Endothelial cell (in vitro differentiated cells): ENCODE data around the gene BMP4. TPM values are rescaled to one million over a fixed set of nuclear protein-coding genes. Genes with fewer than 3 reads are reported as not detected.

Experiments
- DNase-seq: peaks from one replicate; pipeline ENCODE4 v3.0.0; 2021; ENCODE audit warnings: low spot score
- H3K27ac Mint-ChIP-seq: one replicate; pipeline ENCODE4 v1.8.0; 2021; ENCODE audit warnings: mixed read lengths, inconsistent platforms; ENCODE audit not compliant: unreplicated experiment
- H3K27me3 Mint-ChIP-seq: one replicate; pipeline ENCODE4 v1.8.0; 2021; ENCODE audit warnings: mild to moderate bottlenecking, moderate library complexity, mixed read lengths, inconsistent platforms; ENCODE audit not compliant: unreplicated experiment
- H3K36me3 Mint-ChIP-seq: one replicate; pipeline ENCODE4 v1.8.0; 2021; ENCODE audit warnings: mild to moderate bottlenecking, low read depth, mixed read lengths, inconsistent platforms; ENCODE audit not compliant: unreplicated experiment
- H3K4me1 Mint-ChIP-seq: one replicate; pipeline ENCODE4 v1.8.0; 2021; ENCODE audit warnings: mild to moderate bottlenecking, mixed read lengths, inconsistent platforms; ENCODE audit not compliant: unreplicated experiment
- H3K4me3 Mint-ChIP-seq: one replicate; pipeline ENCODE4 v1.8.0; 2021; ENCODE audit warnings: mild to moderate bottlenecking, mixed read lengths, inconsistent platforms; ENCODE audit not compliant: unreplicated experiment
- H3K9me3 Mint-ChIP-seq: one replicate; pipeline ENCODE4 v1.8.0; 2021; ENCODE audit warnings: mixed read lengths, inconsistent platforms; ENCODE audit not compliant: unreplicated experiment
- CTCF ChIP-seq: fragments of 200-600 bp; sonication (generic); IDR thresholded peaks from one replicate; pipeline ENCODE4 v1.5.0; 2021; ENCODE audit warnings: antibody characterized with exemption; ENCODE audit not compliant: unreplicated experiment
- total RNA-seq: library from RNA; stranded (reverse); fragmentation: NEBNext Ultra II Directional; extraction: Animal tissue kit (Norgen Biotek cat#: 25700); gene quantifications from one replicate; pipeline ENCODE4 v1.2.1, GENCODE V29; 2021; ENCODE audit not compliant: unreplicated experiment

Gene BMP4
- total RNA-seq, 1 donor from 2014 or later: 101 TPM

- peaks cover 13% of the 10 kb centered on the region for H3K27me3 Mint-ChIP-seq
- peaks cover 35% of the 10 kb centered on the region for H3K36me3 Mint-ChIP-seq
- no peak overlapping the region for H3K27ac Mint-ChIP-seq
- no peak for TF ChIP-seq CTCF
- H3K9me3 Mint-ChIP-seq: no peaks in the 10 kb centered on the region
- no peak for DNase-seq
- peak overlapping the region; percentile 59 for H3K4me3 Mint-ChIP-seq
- H3K4me1 Mint-ChIP-seq: peaks cover 65% of the 10 kb centered on the region
Measured at GRCh38 chr14:53947094-53947445, 9.6 kb downstream of the BMP4 start.

GRCh38 chr14:53946404-53947093 lies 10.1 kb downstream of the BMP4 start:
- Mint-ChIP-seq H3K9me3 (no peaks in the 10 kb centered on the region), H3K27me3 (peaks cover 8% of the 10 kb centered on the region), H3K4me1 (peaks cover 61% of the 10 kb centered on the region), H3K4me3 (peak overlapping the region; percentile 59), H3K36me3 (peaks cover 30% of the 10 kb centered on the region), H3K27ac (no peak overlapping the region)
- peak; percentile 65 for DNase-seq
- TF ChIP-seq CTCF: peak; percentile 33

GRCh38 chr14:53946071-53946403 lies 10.6 kb downstream of the BMP4 start:
- TF ChIP-seq CTCF: no peak
- DNase-seq: no peak
- peaks cover 25% of the 10 kb centered on the region for H3K36me3 Mint-ChIP-seq
- H3K27me3 Mint-ChIP-seq: peaks cover 6% of the 10 kb centered on the region
- no peaks in the 10 kb centered on the region for H3K9me3 Mint-ChIP-seq
- H3K27ac Mint-ChIP-seq: no peak overlapping the region
- H3K4me1 Mint-ChIP-seq: peaks cover 56% of the 10 kb centered on the region
- no peak overlapping the region for H3K4me3 Mint-ChIP-seq

GRCh38 chr14:53943751-53944083 lies 12.9 kb downstream of the BMP4 start:
- peaks cover 4% of the 10 kb centered on the region for H3K36me3 Mint-ChIP-seq
- H3K27ac Mint-ChIP-seq: no peak overlapping the region
- no peak overlapping the region for H3K4me3 Mint-ChIP-seq
- DNase-seq: no peak
- H3K4me1 Mint-ChIP-seq: peaks cover 35% of the 10 kb centered on the region
- H3K27me3 Mint-ChIP-seq: peaks cover 3% of the 10 kb centered on the region
- no peaks in the 10 kb centered on the region for H3K9me3 Mint-ChIP-seq
- TF ChIP-seq CTCF: no peak

- Mint-ChIP-seq H3K27ac (no peak overlapping the region), H3K9me3 (no peaks in the 10 kb centered on the region), H3K27me3 (peaks cover 3% of the 10 kb centered on the region), H3K4me1 (peaks cover 34% of the 10 kb centered on the region), H3K36me3 (no peaks in the 10 kb centered on the region), H3K4me3 (no peak overlapping the region)
- TF ChIP-seq CTCF: no peak
- DNase-seq: no peak
Measured at GRCh38 chr14:53942970-53943750, 13.5 kb downstream of the BMP4 start.
